KBM-7 (cell line): Measurements from ENCODE around the gene NCAN.

Experiments
- DNase-seq: peaks from one replicate; pipeline ENCODE4 v3.0.0-alpha.2; 2015
- in situ Hi-C: fragments of 300-500 bp; cut with MboI; formaldehyde crosslinking; loops from 2 replicates; pipeline ENCODE4 v1.14.3; 2020; ENCODE audit warnings: low sequenced_read_pairs, low pct_unique_long_range_greater_than_20kb, mixed read lengths

NCAN gene

GRCh38 chr19:19192078-19192882, 19.5 kb upstream of the NCAN start, which contains the start of the genes BORCS8 and RFXANK:
TSS of gene BORCS8 (minus strand) at chr19:19192152. CDS start at chr19:19192117, 35 bp downstream.
TSS of gene RFXANK (plus strand) at chr19:19192258. CDS start at chr19:19193947, 1,689 bp downstream.
- DNase-seq, result peak; percentile 100
- in situ Hi-C loops, result no loop called here

- in situ Hi-C loops, result no loop called here
- DNase-seq, result no peak
Measured at GRCh38 chr19:19192910-19193423, 18.8 kb upstream of the NCAN start.

- in situ Hi-C loops, result no loop called here
- no peak for DNase-seq
Measured at GRCh38 chr19:19193926-19194325, 17.8 kb upstream of the NCAN start.

- DNase-seq, result no peak
- in situ Hi-C loops, result no loop called here
Measured at GRCh38 chr19:19201697-19202630, 9.8 kb upstream of the NCAN start.

GRCh38 chr19:19202707-19203011, 9.1 kb upstream of the NCAN start:
- in situ Hi-C loops, result no loop called here
- no peak for DNase-seq

- peak; percentile 96 for DNase-seq
- in situ Hi-C loops, result no loop called here
Measured at GRCh38 chr19:19203012-19203856, 8.5 kb upstream of the NCAN start, which contains the start of gene NR2C2AP. TSS of gene NR2C2AP (minus strand) at chr19:19203414. CDS start at chr19:19203060, 354 bp downstream.

- in situ Hi-C loops, result no loop called here
- DNase-seq, result no peak
Measured at GRCh38 chr19:19204181-19204580, 7.6 kb upstream of the NCAN start.

- in situ Hi-C loops, result no loop called here
- no peak for DNase-seq
Measured at GRCh38 chr19:19205416-19206410, 6.0 kb upstream of the NCAN start.

GRCh38 chr19:19206938-19207337, 4.8 kb upstream of the NCAN start:
- in situ Hi-C loops, result no loop called here

GRCh38 chr19:19207637-19208572, 3.9 kb upstream of the NCAN start:
- DNase-seq, result no peak
- in situ Hi-C loops, result no loop called here

More at GRCh38 chr19:19206938-19207337, 4.8 kb upstream of the NCAN start:
- no peak for DNase-seq

- in situ Hi-C loops, result no loop called here
- no peak for DNase-seq
Measured at GRCh38 chr19:19209372-19209771, 2.4 kb upstream of the NCAN start.

- DNase-seq, result no peak
- in situ Hi-C loops, result no loop called here
Measured at GRCh38 chr19:19212916-19213315, 1.2 kb downstream of the NCAN start.

- in situ Hi-C loops, result no loop called here
- no peak for DNase-seq
Measured at GRCh38 chr19:19213426-19214158, 1.8 kb downstream of the NCAN start.

GRCh38 chr19:19214159-19214490, 2.4 kb downstream of the NCAN start:
- in situ Hi-C loops, result no loop called here

GRCh38 chr19:19214892-19215291, 3.1 kb downstream of the NCAN start:
- in situ Hi-C loops, result no loop called here
- peak; percentile 68 for DNase-seq

More at GRCh38 chr19:19214159-19214490, 2.4 kb downstream of the NCAN start:
- no peak for DNase-seq

- in situ Hi-C loops, result no loop called here
- no peak for DNase-seq
Measured at GRCh38 chr19:19215792-19216191, 4.0 kb downstream of the NCAN start.
